GM12864 (cell line): ENCODE data around the gene LHFPL4.
"Not testable (repeated sequence)": the region's sequence is repeated elsewhere in the genome, so short reads cannot be mapped to it uniquely, and the experiment has no call there.

ENCODE experiments used
- DNase-seq: peaks from one replicate; pipeline ENCODE4 v3.0.0-alpha.2; 2011; ENCODE audit warnings: low read depth
- H3K4me3 ChIP-seq: 2 replicates; pipeline ENCODE4 v1.5.1; 2011; ENCODE audit warnings: mild to moderate bottlenecking, low read depth, low read length, control low read depth
- CTCF ChIP-seq: IDR thresholded peaks from 2 replicates; pipeline ENCODE4 v1.5.1; 2011; ENCODE audit warnings: low read depth, mild to moderate bottlenecking, moderate library complexity, low read length, control low read depth, inconsistent platforms; ENCODE audit errors: missing control alignments

LHFPL4 gene

GRCh38 chr3:9563851-9564250 is 10.2 kb upstream of the LHFPL4 start:
- no peak for TF ChIP-seq CTCF
- no peak for DNase-seq
- H3K4me3 ChIP-seq = no peak overlapping the region

- H3K4me3 ChIP-seq, DNase-seq: not testable (repeated sequence)
Measured at GRCh38 chr3:9560056-9560455, 6.4 kb upstream of the LHFPL4 start.

GRCh38 chr3:9553948-9554513 is 409 bp upstream of the LHFPL4 start:
- H3K4me3 ChIP-seq = no peak overlapping the region
- no peak for TF ChIP-seq CTCF
- no peak for DNase-seq

GRCh38 chr3:9552252-9552999 is 1.2 kb downstream of the LHFPL4 start:
- TF ChIP-seq CTCF = no peak
- no peak overlapping the region for H3K4me3 ChIP-seq
- no peak for DNase-seq

GRCh38 chr3:9550999-9551398 is 2.6 kb downstream of the LHFPL4 start:
- no peak overlapping the region for H3K4me3 ChIP-seq
- TF ChIP-seq CTCF = no peak
- DNase-seq = no peak

GRCh38 chr3:9549600-9549999 is 4.0 kb downstream of the LHFPL4 start:
- no peak for TF ChIP-seq CTCF
- H3K4me3 ChIP-seq = no peak overlapping the region
- DNase-seq = no peak

GRCh38 chr3:9548991-9549390 is 4.6 kb downstream of the LHFPL4 start:
- no peak for TF ChIP-seq CTCF
- no peak overlapping the region for H3K4me3 ChIP-seq
- DNase-seq = no peak
